ENCODE data around the gene TMEM191C.
"Not testable (repeated sequence)": the region's sequence is repeated elsewhere in the genome, so short reads cannot be mapped to it uniquely, and the experiment has no call there.

GRCh38 chr22:21438013-21438412 is 29.2 kb upstream of the TMEM191C start:
- TF ChIP-seq CTCF (IDR thresholded peaks at IDR 0.05; ENCODE audit: low read length); EZH2 (IDR thresholded peaks at IDR 0.05; ENCODE audit: borderline replicate concordance, low read length): not testable (repeated sequence)
